Measurements from ENCODE around the gene SENP7.

GRCh38 chr3:101362406-101362805 lies 150.6 kb downstream of the SENP7 start:
- no peak for TF ChIP-seq CTCF (IDR thresholded peaks at IDR 0.05)
- no peak for TF ChIP-seq EZH2phosphoT487 (IDR thresholded peaks at IDR 0.05)
